H9 (cell line): ENCODE results near the gene NAA10. TPM values are rescaled to one million over a fixed set of nuclear protein-coding genes. Genes with fewer than 3 reads are reported as not detected.

ENCODE experiments used
- DNase-seq: peaks from one replicate; pipeline ENCODE4 v3.0.0-alpha.2; 2017
- H2AFZ ChIP-seq: one replicate; pipeline ENCODE4 v1.6.1; 2013; ENCODE audit warnings: mild to moderate bottlenecking, low read length, control low read depth, moderate library complexity
- H2AK5ac ChIP-seq: 2 replicates; pipeline ENCODE4 v1.6.1; 2013; ENCODE audit warnings: low read length, control low read depth, mixed read lengths; ENCODE audit not compliant: insufficient read length
- H2BK120ac ChIP-seq: one replicate; pipeline ENCODE4 v1.6.1; 2013; ENCODE audit warnings: low read depth, mild to moderate bottlenecking, low read length, control low read depth, inconsistent platforms; ENCODE audit not compliant: poor library complexity, severe bottlenecking
- H2BK12ac ChIP-seq: 2 replicates; pipeline ENCODE4 v1.6.1; 2013; ENCODE audit warnings: low read length, control low read depth, mixed read lengths, low read depth; ENCODE audit not compliant: insufficient read length
- H2BK15ac ChIP-seq: 2 replicates; pipeline ENCODE4 v1.6.1; 2013; ENCODE audit warnings: low read depth, low read length, control low read depth
- H2BK20ac ChIP-seq: one replicate; pipeline ENCODE4 v1.6.1; 2013; ENCODE audit warnings: low read depth, mild to moderate bottlenecking, low read length, control low read depth, inconsistent platforms; ENCODE audit not compliant: poor library complexity, severe bottlenecking
- H2BK5ac ChIP-seq: 2 replicates; pipeline ENCODE4 v1.6.1; 2013; ENCODE audit warnings: low read length, control low read depth, mixed read lengths; ENCODE audit not compliant: insufficient read length
- H3K14ac ChIP-seq: 2 replicates; pipeline ENCODE4 v1.6.1; 2013; ENCODE audit warnings: low read length, control low read depth; ENCODE audit not compliant: insufficient read depth
- H3K18ac ChIP-seq: 2 replicates; pipeline ENCODE4 v1.6.1; 2013; ENCODE audit warnings: low read depth, mild to moderate bottlenecking, mixed read lengths, low read length, control low read depth; ENCODE audit not compliant: insufficient read length
- H3K23ac ChIP-seq: 2 replicates; pipeline ENCODE4 v1.6.1; 2013; ENCODE audit warnings: low read length, control low read depth, mixed read lengths, low read depth; ENCODE audit not compliant: insufficient read length
- H3K23me2 ChIP-seq: 2 replicates; pipeline ENCODE4 v1.6.1; 2013; ENCODE audit warnings: low read depth, mild to moderate bottlenecking, mixed read lengths, low read length, control low read depth; ENCODE audit not compliant: insufficient read length, poor library complexity, severe bottlenecking
- H3K27ac ChIP-seq: 2 replicates; pipeline ENCODE4 v1.5.1; 2013; ENCODE audit warnings: low read length, control low read depth, mixed read lengths, low read depth; ENCODE audit not compliant: insufficient read length
- H3K27me3 ChIP-seq: 2 replicates; pipeline ENCODE4 v1.6.1; 2013; ENCODE audit warnings: low read length, control low read depth, inconsistent platforms; ENCODE audit not compliant: insufficient read depth
- H3K4ac ChIP-seq: 2 replicates; pipeline ENCODE4 v1.6.1; 2013; ENCODE audit warnings: low read depth, mild to moderate bottlenecking, control low read depth, inconsistent platforms, low read length, moderate library complexity
- H3K4me1 ChIP-seq: 2 replicates; pipeline ENCODE4 v1.6.1; 2013; ENCODE audit warnings: low read length, control low read depth, inconsistent platforms; ENCODE audit not compliant: insufficient read depth
- H3K4me2 ChIP-seq: 2 replicates; pipeline ENCODE4 v1.6.1; 2013; ENCODE audit warnings: low read length, control low read depth, mixed read lengths; ENCODE audit not compliant: insufficient read length, insufficient read depth
- H3K56ac ChIP-seq: 2 replicates; pipeline ENCODE4 v1.6.1; 2013; ENCODE audit warnings: low read depth, mild to moderate bottlenecking, mixed read lengths, low read length, control low read depth; ENCODE audit not compliant: insufficient read length
- H3K79me1 ChIP-seq: 2 replicates; pipeline ENCODE4 v1.6.1; 2013; ENCODE audit warnings: low read depth, mild to moderate bottlenecking, moderate library complexity, low read length, control low read depth, inconsistent platforms; ENCODE audit not compliant: insufficient read depth, poor library complexity, severe bottlenecking
- H3K79me2 ChIP-seq: 2 replicates; pipeline ENCODE4 v1.6.1; 2013; ENCODE audit warnings: low read length, control low read depth, inconsistent platforms; ENCODE audit not compliant: insufficient read depth
- H3K9ac ChIP-seq: 2 replicates; pipeline ENCODE4 v1.6.1; 2013; ENCODE audit warnings: low read length, control low read depth, mixed read lengths; ENCODE audit not compliant: insufficient read length; ENCODE audit errors: extremely low read depth
- H3K9me3 ChIP-seq: one replicate; pipeline ENCODE4 v1.6.1; 2013; ENCODE audit warnings: low read depth, low read length, inconsistent platforms; ENCODE audit not compliant: control insufficient read depth
- H3T11ph ChIP-seq: one replicate; pipeline ENCODE4 v1.6.1; 2013; ENCODE audit warnings: mild to moderate bottlenecking, low read length, control low read depth, inconsistent platforms
- H4K20me1 ChIP-seq: one replicate; pipeline ENCODE4 v1.6.1; 2013; ENCODE audit not compliant: control insufficient read depth, insufficient read length, insufficient read depth
- H4K5ac ChIP-seq: 2 replicates; pipeline ENCODE4 v1.6.1; 2013; ENCODE audit warnings: low read depth, mild to moderate bottlenecking, mixed read lengths, low read length, control low read depth; ENCODE audit not compliant: insufficient read length
- H4K8ac ChIP-seq: replicated peaks from 2 replicates; pipeline ENCODE4 v1.6.1; 2013; ENCODE audit warnings: low read length, control low read depth, mixed read lengths, low read depth; ENCODE audit not compliant: insufficient read length
- H4K91ac ChIP-seq: 2 replicates; pipeline ENCODE4 v1.6.1; 2013; ENCODE audit warnings: low read depth, mild to moderate bottlenecking, moderate library complexity, mixed read lengths, low read length, control low read depth; ENCODE audit not compliant: insufficient read length
- H3K27ac Mint-ChIP-seq, 3 experiments: 2 replicates in 2 of 3; 3 replicates in 1 of 3; pipeline ENCODE4 v1.8.0; 2020 to 2021; ENCODE audit warnings: mixed read lengths in 3 of 3, mild to moderate bottlenecking in 1 of 3, moderate library complexity in 1 of 3
- H3K27me3 Mint-ChIP-seq: 2 replicates; pipeline ENCODE4 v1.8.0; 2021; ENCODE audit warnings: low read depth, mild to moderate bottlenecking, moderate library complexity, mixed read lengths
- H3K36me3 Mint-ChIP-seq, 3 experiments: 2 replicates in 2 of 3; 3 replicates in 1 of 3; pipeline ENCODE4 v1.8.0; 2020 to 2021; ENCODE audit warnings: low read depth in 3 of 3, mixed read lengths in 3 of 3; ENCODE audit not compliant: insufficient read depth in 1 of 3
- H3K4me1 Mint-ChIP-seq, 2 experiments: 2 replicates each; pipeline ENCODE4 v1.8.0; 2020; ENCODE audit warnings: mixed read lengths in 2 of 2
- H3K4me3 Mint-ChIP-seq, 2 experiments: 2 replicates in 1 of 2; 3 replicates in 1 of 2; pipeline ENCODE4 v1.8.0; 2020 to 2021; ENCODE audit warnings: mild to moderate bottlenecking in 2 of 2, mixed read lengths in 2 of 2, moderate library complexity in 1 of 2
- H3K9me3 Mint-ChIP-seq, 2 experiments: 2 replicates in 1 of 2; 3 replicates in 1 of 2; pipeline ENCODE4 v1.8.0; 2020; ENCODE audit warnings: mild to moderate bottlenecking in 2 of 2, mixed read lengths in 2 of 2, moderate library complexity in 1 of 2
- CTCF ChIP-seq: fragments of 200-600 bp; sonication (generic); conservative IDR thresholded peaks from 3 replicates; pipeline ENCODE4 v1.8.0; 2021; ENCODE audit warnings: antibody characterized with exemption, mild to moderate bottlenecking
- WGBS: extraction: QIAGEN DNeasy Blood & Tissue Kit; methylation state at CpG from one replicate; pipeline ENCODE4 v1.1.7; 2013; ENCODE audit warnings: missing lambda C conversion rate, low lambda C conversion rate, mixed read lengths; ENCODE audit not compliant: insufficient read length; ENCODE audit errors: extremely low coverage; 5-methylcytosine and 5-hydroxymethylcytosine counted together
- total RNA-seq: library from RNA; stranded (reverse); gene quantifications from 2 replicates; pipeline ENCODE4 v1.2.1, GENCODE V29; 2021

The NAA10 gene
- total RNA-seq, 1 experiment from 2014 or later = 101 TPM

GRCh38 chrX:153971124-153971449 is 36.2 kb upstream of the NAA10 start:
- no peaks in the 10 kb centered on the region for H3K27me3 ChIP-seq
- no peak overlapping the region; the same call in 1 of the 2 replicates for H2BK15ac ChIP-seq
- H2AFZ ChIP-seq = no peak overlapping the region
- Mint-ChIP-seq H3K9me3 (peaks cover 4 to 7% of the 10 kb centered on the region in 2 experiments; a peak in 3 of 5 replicates), H3K4me1 (peaks cover 39 to 51% of the 10 kb centered on the region in 2 experiments), H3K36me3 (peaks cover 8 to 25% (median 11%) of the 10 kb centered on the region in 3 experiments), H3K27me3 (no peaks in the 10 kb centered on the region), H3K4me3 (peak overlapping the region; percentile 100), H3K27ac (peak overlapping the region; percentile 100)
- peaks cover 4% of the 10 kb centered on the region; the same call in 1 of the 2 replicates for H3K4me1 ChIP-seq
- no peak overlapping the region for H2BK12ac ChIP-seq
- peak overlapping the region; percentile 81 for H4K91ac ChIP-seq
- H3K18ac ChIP-seq = peak overlapping the region; percentile 100
- no peaks in the 10 kb centered on the region for H4K20me1 ChIP-seq
- H3T11ph ChIP-seq = no peak overlapping the region
- peak overlapping the region; percentile 88; the same call in 1 of the 2 replicates for H3K4ac ChIP-seq
- peak overlapping the region; percentile 94 for H3K27ac ChIP-seq
- peak overlapping the region; percentile 80 for H3K4me2 ChIP-seq
- H2BK20ac ChIP-seq = no peak overlapping the region
- no CpG with 5 or more reads among the region's 34 CpGs for WGBS
- no peaks in the 10 kb centered on the region for H3K79me1 ChIP-seq
- peak overlapping the region; percentile 98 for H2BK120ac ChIP-seq
- H3K23me2 ChIP-seq = peaks cover 18% of the 10 kb centered on the region
- peak overlapping the region; percentile 94 for H2BK5ac ChIP-seq
- no peak overlapping the region for H3K23ac ChIP-seq
- no peak overlapping the region for H2AK5ac ChIP-seq
- H3K56ac ChIP-seq = peak overlapping the region; percentile 83
- TF ChIP-seq CTCF = no peak
- peak overlapping the region; percentile 99 for H3K9ac ChIP-seq
- H4K5ac ChIP-seq = peak overlapping the region; percentile 88
- peak; percentile 74 for DNase-seq
- H3K14ac ChIP-seq = peak overlapping the region; percentile 100
- no peak overlapping the region for H4K8ac ChIP-seq
- no peaks in the 10 kb centered on the region for H3K9me3 ChIP-seq
- peaks cover 36% of the 10 kb centered on the region; the same call in 1 of the 2 replicates for H3K79me2 ChIP-seq
